GM19463 (cell line): ENCODE data around the gene SOWAHC.
"Not testable (repeated sequence)": the region's sequence is repeated elsewhere in the genome, so short reads cannot be mapped to it uniquely, and the experiment has no call there.

Experiments used
- ATAC-seq: cut with Tn5 transposase; IDR thresholded peaks from one replicate; pipeline ENCODE4 v1.9.1; 2021; ENCODE audit warnings: mild to moderate bottlenecking, moderate library complexity; ENCODE audit not compliant: unreplicated experiment

SOWAHC gene, protein sequence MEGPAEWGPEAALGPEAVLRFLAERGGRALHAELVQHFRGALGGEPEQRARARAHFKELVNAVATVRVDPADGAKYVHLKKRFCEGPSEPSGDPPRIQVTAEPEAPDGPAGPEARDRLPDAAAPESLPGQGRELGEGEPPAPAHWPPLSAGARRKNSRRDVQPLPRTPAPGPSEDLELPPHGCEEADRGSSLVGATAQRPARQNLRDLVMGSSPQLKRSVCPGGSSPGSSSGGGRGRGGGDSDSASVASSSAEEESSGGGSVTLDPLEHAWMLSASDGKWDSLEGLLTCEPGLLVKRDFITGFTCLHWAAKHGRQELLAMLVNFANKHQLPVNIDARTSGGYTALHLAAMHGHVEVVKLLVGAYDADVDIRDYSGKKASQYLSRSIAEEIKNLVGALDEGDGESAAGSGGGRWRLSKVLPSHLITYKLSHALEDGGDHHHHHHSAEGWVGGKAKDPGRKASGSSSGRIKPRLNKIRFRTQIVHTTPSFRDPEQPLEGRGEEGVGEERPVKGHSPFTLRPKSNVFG

DNA sequence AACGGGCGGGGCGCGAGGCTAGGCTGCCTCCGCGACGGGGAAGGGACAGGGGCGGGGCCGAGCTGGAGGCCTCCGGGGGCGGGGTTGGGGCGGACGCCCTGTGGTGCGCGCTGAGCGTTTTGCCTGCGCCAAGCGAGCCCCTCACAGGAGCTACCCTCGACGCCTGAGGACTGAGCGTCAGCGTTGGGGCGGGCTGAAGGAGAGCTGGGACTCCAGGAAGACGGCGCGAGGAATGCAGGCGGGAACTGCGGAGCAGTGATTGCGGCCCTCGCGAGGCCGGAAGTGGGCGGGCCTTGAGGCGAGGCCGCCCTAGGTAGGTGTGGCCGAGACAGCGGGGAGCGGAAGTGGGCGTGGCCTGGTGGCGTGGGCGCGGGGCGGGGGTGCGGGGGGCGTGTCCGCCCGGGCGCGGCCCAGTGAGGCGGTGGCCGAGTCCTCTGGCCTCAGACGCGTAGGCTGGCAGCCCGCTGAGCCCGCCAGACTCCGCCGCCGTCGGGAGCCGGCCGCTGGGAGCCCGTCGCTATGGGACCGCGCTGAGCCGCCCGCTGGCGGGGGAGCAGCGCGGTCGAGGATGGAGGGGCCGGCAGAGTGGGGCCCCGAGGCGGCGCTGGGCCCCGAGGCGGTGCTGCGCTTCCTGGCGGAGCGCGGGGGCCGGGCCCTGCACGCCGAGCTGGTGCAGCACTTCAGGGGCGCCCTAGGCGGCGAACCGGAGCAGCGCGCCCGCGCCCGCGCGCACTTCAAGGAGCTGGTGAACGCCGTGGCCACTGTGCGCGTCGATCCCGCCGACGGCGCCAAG lies at the start of gene SOWAHC, which contains the start of gene SEPTIN10:
Gene SOWAHC (plus strand): TSS at position 443 of the 793 bp plus-strand sequence. CDS start 126 bp downstream, at position 569.
Gene SEPTIN10 (minus strand): TSS at position 45 of the 793 bp plus-strand sequence. CDS start 139 bp downstream, outside the sequence.
- peak; percentile 77 for ATAC-seq

DNA sequence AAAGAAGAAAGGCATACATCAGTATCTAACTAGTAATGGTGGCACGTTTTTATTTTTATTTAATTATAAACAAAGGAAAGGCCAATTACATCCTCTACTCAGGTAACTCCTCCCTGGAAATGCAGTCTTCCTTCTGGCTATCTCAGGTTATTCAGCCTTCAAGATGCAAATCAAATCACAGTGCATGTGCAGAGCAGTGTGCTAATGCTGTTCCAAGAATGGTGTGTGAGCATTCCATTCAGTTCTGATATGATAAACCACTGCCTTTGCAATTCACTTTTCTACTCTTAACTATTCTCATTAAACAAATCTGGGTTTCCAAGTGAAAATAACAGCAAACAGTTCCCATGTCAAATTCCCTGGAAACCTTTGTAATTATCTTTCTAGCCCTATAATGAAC lies 38.8 kb upstream of the SOWAHC start:
- no peak for ATAC-seq

DNA sequence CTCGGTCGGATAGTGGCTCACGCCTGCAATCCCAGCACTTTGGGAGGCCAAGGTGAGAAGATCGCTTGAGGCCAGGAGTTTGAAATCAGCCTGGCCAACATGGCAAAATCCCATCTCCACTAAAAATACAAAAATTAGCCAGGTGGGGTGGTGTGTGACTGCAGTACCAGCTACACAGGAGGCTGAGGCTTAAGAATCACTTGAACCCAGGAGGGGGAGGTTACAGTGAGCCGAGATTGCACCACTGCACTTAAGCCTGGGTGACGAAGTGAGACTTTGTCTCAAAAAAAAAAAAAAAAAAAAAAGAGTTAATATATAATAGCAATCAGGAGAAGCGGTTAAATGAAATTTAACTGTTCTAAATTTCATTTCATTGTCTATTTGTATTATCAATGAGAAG lies 36.5 kb upstream of the SOWAHC start:
- ATAC-seq = not testable (repeated sequence)

DNA sequence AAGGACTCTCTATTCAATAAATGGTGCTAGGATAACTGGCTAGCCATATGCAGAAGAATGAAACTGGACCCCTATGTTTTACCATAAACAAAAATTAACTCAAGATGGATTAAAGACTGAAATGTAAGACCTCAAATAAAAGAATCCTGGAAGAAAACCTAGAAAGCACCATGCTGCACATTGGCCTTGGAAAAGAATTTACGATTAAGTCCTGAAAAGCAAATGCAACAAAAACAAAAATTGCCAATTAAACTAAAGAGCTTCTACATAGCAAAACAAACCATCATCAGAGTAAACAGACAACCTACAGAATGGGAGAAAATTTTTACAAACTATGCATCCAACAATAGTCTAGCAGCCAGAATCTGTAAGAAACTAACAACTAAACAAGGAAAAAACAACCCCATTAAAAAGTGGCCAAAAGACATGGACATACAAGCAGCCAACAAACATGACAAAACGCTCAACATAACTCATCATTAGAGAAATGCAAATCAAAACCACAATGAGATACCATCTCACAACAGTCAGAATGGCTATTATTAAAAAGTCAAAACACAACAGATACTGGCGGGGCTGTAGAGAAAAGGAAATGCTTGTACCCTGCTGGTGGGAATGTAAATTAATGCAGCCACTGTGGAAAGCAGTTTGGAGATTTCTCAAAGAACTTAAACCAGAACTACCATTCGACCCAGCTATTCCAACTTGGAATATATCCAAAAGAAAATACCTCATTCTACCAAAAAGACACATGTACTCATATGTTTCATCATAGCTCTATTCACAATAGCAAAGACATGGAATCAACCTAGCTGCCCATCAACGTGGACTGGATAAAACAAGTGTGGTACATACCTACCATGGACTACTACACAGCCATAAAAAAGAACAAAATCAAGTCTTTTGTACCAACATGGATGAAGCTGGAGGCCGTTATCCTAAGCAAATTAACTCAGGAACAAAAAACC lies 31.0 kb upstream of the SOWAHC start:
- no peak for ATAC-seq

DNA sequence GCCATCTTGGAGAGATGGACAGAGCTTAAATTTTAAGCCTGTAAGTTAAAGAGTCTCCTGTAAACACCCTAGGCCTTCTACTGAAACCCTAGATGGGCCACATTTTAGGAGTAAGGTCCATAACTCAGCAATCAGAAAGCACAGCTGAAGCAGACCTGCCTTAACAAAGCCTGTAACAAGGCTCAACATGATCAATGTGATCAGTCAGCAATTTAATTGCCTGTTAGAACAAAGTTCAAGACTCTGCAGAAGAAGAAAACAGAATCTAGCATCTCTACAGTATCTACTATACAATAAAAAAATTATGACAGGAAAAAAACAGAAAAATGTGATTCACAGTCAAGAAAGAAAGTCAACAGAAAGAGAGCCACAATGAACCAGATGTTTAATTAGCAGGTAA lies 27.5 kb upstream of the SOWAHC start:
- no peak for ATAC-seq

DNA sequence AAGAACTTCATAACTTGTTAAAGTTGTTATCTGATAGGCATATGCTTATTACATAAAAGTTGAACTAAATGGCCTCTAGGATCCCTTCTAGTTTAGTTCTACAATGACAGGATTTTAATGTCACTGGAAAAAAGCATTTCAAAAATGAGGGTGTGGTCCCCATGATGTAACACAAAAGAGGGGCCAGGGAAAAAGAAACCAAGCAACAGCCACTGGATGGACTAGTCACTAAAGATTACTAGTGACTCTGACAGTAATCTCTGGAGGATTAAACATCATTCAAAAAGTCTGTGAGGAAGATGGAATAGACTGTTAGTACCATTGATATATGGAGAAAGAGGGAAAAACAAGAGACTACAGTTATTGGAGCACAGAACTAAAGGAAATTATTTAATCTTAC lies 23.0 kb upstream of the SOWAHC start:
- no peak for ATAC-seq

DNA sequence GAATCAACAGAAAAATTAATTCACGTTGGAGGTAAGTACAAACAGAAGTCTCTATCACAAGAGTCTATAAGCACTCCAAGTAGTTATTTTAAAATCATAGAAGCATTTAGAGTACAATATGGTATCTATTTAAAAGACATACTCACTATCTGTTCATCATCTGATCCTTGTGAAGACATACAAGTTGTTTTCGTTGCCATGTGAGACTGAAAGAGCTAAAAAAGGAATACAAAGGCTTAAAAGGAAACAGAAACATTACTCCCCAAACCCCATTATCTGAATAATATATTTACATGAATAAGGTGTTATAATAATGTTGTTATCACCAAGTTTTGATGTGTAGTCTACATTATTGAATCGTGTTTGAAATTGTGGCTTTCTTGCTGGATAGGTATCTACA lies 21.3 kb upstream of the SOWAHC start:
- no peak for ATAC-seq

DNA sequence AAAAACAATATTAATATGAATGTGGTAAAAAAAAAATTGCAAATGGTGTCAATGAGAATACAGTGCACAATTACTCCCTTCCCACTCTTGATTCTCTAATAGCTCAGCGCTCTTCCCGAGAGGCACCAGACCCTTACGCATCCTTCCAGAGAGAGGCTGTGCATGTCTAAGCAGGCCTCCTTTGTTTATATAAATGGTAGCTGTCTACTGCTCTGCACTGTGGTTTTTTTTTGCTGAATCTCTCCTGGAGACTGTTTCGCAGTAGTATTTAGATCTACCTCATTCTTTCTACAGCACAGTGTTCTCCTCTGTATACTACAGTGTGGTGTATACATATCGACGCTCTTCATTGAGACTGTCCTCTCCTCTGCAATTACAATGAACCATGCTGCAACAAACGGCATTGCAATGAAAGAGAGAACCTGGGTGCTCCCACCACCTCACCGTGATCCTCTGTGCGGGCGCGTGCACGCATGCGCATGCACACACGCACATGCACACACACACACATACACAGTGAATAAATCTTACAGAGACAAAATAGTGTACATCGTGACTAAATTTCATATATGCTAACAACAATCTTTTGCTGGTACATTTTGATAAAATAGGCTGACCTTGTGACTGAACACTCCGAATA lies 19.8 kb upstream of the SOWAHC start:
- ATAC-seq = no peak

DNA sequence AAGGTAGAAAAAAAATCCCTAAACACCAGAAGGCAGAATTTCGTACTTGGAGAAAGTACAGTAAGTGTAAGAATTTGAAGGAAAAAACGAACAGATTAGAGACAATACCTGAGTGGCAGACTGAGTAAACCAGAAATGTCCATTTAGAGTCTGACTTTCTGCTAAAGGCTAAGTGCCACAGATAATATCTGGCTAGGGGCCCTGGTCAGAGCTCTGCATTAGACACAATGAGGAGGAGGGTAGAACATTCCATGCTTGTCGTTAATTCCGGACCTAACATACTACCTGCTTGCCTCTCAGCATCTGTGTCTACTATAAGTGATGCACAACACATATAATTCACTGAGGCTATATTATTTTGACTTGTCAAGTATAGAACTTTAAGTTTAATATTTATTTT lies 18.5 kb upstream of the SOWAHC start:
- ATAC-seq = no peak

DNA sequence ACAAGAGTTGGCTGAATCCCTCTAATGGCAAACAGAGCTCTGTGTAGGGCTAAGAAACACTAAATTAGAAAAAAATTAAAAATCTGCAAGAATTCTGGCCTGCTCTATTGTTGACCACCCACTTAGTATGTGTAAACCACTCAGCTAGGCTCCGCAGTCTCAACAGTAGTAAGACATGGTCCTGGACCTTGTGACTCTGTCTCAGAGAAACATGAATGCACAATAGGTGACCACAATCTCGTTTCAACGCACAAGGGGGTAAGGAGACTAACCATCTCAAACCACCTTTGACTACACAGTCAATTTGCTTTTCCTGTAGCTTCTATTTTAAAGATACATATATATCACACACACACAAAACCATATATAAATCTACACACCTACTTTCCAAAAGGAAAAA lies 16.9 kb upstream of the SOWAHC start:
- no peak for ATAC-seq

DNA sequence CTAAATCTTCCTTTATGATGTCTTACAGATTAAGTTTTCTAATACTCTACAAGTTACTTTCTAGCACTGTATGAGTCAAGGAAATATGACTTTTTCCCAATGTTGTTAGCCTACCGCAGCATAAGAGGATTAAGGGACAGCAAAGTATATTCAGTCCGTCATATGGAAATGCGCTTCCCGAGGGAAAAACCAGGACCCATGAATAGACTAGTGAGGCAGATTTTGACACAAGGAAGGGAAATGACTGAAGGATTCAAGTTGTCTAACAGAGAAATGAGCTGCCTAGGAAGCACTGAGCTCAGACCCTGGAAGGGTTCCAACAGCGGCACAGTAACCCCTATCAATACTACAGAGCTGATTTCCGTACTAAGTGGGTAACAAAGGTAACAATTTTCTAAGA lies 12.4 kb upstream of the SOWAHC start:
- ATAC-seq = no peak

DNA sequence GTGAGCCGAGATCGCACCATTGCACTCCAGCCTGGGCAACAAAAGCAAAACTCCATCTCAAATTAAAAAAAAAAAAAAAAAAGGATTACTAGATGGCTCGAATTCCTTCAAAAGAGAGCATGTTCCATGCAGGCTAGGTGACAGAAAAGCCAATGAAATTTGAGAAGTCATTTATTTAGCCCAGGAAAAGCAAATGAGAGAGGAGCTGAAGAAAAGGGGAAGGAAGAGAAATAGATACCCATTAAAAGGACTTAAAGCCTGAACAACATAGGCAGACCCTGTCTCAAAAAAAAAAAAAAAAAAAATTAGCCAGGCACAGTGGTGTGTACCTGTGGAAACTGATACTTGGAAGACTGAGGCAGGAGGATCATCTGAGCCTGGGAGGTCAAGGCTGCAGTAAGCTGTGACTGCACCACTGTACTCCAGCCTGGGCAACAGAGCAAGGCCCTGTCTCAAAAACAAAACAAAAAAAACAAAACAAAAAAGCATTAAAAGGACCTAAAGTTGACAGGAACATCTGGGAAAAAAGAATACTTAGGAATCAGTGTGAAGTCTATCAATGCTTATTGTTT lies 11.5 kb upstream of the SOWAHC start:
- no peak for ATAC-seq

DNA sequence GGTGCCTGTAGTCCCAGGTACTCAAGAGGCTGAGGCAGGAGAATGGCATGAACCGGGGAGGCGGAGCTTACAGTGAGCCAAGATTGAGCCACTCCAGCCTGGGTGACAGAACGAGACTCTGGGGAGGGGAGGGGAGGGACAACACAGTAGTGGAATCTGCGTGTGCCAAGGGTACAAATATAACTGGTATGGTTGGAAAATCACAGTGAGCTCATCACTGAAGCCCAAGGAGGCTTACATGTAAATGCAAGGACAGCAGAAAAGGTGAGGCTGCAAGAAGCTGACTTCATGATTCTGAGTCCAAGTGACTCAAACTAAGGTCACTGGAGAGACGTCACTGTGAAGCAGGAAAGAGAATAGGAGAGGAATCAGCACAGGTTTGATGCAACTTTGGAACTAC lies 9.6 kb upstream of the SOWAHC start:
- no peak for ATAC-seq

DNA sequence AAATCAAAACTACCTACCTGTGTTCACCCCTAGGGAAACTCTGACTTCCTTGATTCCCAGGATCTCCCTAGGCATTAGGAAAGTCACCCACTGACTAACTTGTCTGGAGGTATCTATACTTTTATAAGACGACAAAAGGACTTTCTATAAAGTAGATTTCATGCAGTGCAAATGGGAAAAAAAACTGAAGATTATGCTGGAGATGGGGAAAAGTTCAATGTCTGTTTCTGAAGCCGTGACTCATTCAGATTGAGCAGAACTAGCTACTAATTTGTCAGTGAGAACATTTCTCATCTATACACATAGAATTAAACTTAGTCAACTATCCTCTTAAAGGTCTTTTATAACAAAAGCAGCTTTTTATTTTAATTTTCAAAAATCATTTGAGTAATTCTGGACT lies 6.4 kb upstream of the SOWAHC start:
- no peak for ATAC-seq

DNA sequence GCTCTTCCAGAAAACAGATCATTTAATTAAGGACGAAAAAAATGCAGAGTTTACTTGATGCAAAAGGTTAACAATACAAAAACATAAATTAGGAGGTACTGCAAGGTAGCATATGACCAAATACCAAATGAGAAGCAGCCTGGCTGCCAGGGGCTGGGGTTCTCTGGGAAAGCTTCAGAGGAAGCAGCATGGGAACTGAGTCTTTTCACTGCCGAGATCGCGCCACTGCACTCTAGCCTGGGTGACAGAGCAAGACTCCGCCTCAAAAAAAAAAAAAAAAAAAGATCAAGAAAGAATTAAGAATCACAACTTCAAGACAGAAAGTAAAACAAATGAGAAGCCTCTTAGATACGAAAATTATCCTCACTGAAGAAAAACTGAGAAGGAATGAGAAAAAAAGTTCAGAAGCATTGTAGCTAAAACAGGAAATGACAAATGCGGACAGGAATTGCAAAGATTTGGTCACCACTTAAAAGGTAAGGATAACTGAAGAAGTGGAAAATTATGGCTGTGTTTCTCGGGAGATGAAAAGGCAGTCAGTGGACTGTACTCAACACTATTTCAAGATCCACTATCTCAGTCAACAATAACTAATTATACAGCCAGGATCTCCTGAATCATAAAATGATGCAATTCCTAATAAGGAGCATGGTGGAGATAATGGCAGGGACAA lies 4.7 kb upstream of the SOWAHC start:
- ATAC-seq = no peak

DNA sequence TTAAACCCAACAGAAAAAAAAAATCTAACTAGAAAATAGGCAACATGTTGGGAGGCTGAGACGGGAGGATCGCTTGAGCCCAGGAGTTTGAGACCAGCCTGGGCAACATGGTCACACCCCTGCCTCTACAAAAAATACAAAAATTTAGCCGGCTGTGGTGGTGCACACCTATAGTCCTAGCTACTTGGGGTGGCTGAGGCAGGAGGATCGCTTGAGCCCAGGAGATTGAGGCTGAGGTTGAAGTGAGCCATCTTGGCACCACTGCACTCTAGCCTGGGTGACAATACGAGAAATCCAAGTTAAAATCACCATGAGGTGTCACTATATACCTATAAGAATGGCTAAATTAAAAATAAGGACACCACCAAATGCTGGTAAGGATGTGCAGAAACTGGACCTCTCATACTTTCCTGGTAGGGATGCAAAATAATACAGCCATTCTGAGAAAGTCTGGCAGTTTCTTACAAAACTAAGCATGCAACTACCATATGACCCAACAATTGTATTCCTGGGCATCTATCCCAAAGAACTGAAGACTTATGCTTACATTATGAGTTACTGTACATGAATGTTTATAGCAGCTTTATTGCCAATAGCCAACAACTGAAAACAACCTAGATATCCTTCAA lies 2.6 kb upstream of the SOWAHC start:
- ATAC-seq = no peak

DNA sequence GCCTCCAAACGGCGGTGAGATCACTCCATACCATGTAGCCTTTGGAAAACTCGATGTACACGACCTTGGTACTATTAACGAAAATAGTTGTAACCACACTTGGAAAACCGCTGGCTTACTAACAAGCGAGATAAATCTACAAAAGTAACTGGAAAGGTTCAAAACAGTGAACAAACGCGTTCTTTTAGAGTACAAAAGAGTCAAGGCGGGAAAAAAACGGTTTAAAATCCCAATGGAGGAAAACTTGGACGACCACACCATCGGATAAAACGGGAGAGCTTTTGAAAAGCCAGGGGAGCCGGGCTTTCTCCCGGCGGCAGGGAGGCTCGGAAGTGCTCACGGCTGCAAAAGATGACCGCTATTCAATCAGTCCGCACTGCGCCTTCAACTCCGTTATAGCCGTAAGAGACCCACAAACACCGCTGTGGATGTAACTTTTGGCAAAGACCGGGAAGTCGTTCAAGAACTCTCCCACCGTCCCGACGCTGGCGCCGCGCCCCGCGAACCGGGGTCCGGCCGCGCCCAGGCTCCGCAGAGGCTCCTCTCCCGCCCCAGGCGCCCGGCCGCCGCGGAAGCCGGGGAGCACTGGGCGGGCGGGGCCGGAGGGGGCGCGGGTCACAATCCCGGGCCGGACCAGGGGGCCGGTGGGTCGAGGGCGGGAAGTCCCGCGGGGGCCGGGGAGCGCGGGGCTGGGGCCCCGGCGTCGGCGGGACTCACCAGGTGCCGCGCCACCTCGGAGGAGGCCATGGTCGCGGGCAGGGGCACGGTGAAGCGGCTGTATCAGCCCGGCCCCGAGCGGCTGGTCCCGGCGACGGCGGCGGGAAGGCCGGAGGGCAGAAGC lies 863 bp upstream of the SOWAHC start:
- ATAC-seq = peak; percentile 24
